Keratinocyte (primary cell): ENCODE results near the gene SMYD3. TPM values are rescaled to one million over a fixed set of nuclear protein-coding genes. Genes with fewer than 3 reads are reported as not detected.

Experiments used
- DNase-seq: peaks from one replicate; pipeline ENCODE4 v3.0.0-alpha.2; 2011; ENCODE audit warnings: low read depth, missing footprints, low spot score
- FAIRE-seq: peaks from 2 replicates; lab custom pipeline; 2011; peaks lifted over from hg19 to GRCh38; lab: Jason Lieb, UNC
- H2AFZ ChIP-seq: 2 replicates; pipeline ENCODE4 v1.6.0; 2012; ENCODE audit warnings: low read length, control low read depth, inconsistent platforms; ENCODE audit not compliant: control insufficient read depth
- H3K27ac ChIP-seq: 2 replicates; pipeline ENCODE4 v1.5.1; 2011; ENCODE audit warnings: low read length; ENCODE audit not compliant: control insufficient read depth, insufficient read depth
- H3K27me3 ChIP-seq: 3 replicates; pipeline ENCODE4 v1.6.0; 2011; ENCODE audit warnings: low read length; ENCODE audit not compliant: control insufficient read depth, insufficient read depth; ENCODE audit errors: extremely low read depth
- H3K36me3 ChIP-seq, 2 experiments: 2 replicates in 1 of 2; 3 replicates in 1 of 2; pipeline ENCODE4 v1.5.1; 2011; ENCODE audit warnings: low read length in 2 of 2, mild to moderate bottlenecking in 1 of 2; ENCODE audit not compliant: control insufficient read depth in 2 of 2, insufficient read depth in 2 of 2; ENCODE audit errors: extremely low read depth in 1 of 2
- H3K4me1 ChIP-seq: 3 replicates; pipeline ENCODE4 v1.5.1; 2011; ENCODE audit warnings: low read length; ENCODE audit not compliant: control insufficient read depth, insufficient read depth; ENCODE audit errors: extremely low read depth
- H3K4me2 ChIP-seq: 3 replicates; pipeline ENCODE4 v1.6.0; 2011; ENCODE audit warnings: low read depth, low read length; ENCODE audit not compliant: control insufficient read depth, insufficient read depth; ENCODE audit errors: extremely low read depth
- H3K4me3 ChIP-seq, 3 experiments: fragments of 200-600 bp in 1 of 3; sonication (generic) in 1 of 3; 2 replicates in 2 of 3; 3 replicates in 1 of 3; pipeline ENCODE4 v1.5.1; 2011 to 2016; ENCODE audit warnings: low read length in 3 of 3, mild to moderate bottlenecking in 3 of 3, control low read depth in 2 of 3, inconsistent platforms in 1 of 3, low read depth in 1 of 3, mixed read lengths in 1 of 3, mixed run types in 1 of 3, moderate library complexity in 1 of 3; ENCODE audit not compliant: control insufficient read depth in 2 of 3, insufficient read depth in 2 of 3; ENCODE audit errors: extremely low read depth in 1 of 3
- H3K79me2 ChIP-seq: 2 replicates; pipeline ENCODE4 v1.6.0; 2012; ENCODE audit warnings: low read length; ENCODE audit not compliant: control insufficient read depth, insufficient read depth
- H3K9ac ChIP-seq: 3 replicates; pipeline ENCODE4 v1.6.0; 2011; ENCODE audit warnings: low read length; ENCODE audit not compliant: control insufficient read depth, insufficient read depth; ENCODE audit errors: extremely low read depth
- H3K9me1 ChIP-seq: 3 replicates; pipeline ENCODE4 v1.6.0; 2011; ENCODE audit warnings: low read length; ENCODE audit not compliant: control insufficient read depth, insufficient read depth; ENCODE audit errors: extremely low read depth
- H3K9me3 ChIP-seq: 2 replicates; pipeline ENCODE4 v1.5.1; 2012; ENCODE audit warnings: low read depth, low read length; ENCODE audit not compliant: control insufficient read depth
- H4K20me1 ChIP-seq: 3 replicates; pipeline ENCODE4 v1.6.0; 2011; ENCODE audit warnings: low read length; ENCODE audit not compliant: control insufficient read depth, insufficient read depth; ENCODE audit errors: extremely low read depth
- EZH2 ChIP-seq: IDR thresholded peaks from one replicate; pipeline ENCODE4 v1.6.1; 2012; ENCODE audit warnings: inconsistent platforms, mild to moderate bottlenecking, low read length, moderate library complexity
- dilution Hi-C: fragments of 300-500 bp; cut with MboI; formaldehyde crosslinking; loops from one replicate; pipeline ENCODE4 v1.7.0; 2020; ENCODE audit warnings: low sequenced_read_pairs; ENCODE audit not compliant: extremely low pct_ligation_motif_present
- polyA plus RNA-seq, 5 experiments: library from polyadenylated mRNA; depleted of rRNA in 3 of 5; stranded (reverse) in 3 of 5; stranded (forward) in 1 of 5; unstranded in 1 of 5; fragments of >200 nt; gene quantifications; 1 replicate in 1 of 5; 2 replicates in 3 of 5; 3 replicates in 1 of 5; pipeline versions ENCODE4 v1.2.1 to v1.2.3, GENCODE V29; 2011 to 2012; ENCODE audit warnings: missing spikeins in 2 of 5, low read depth in 1 of 5, low replicate concordance in 1 of 5
- TF ChIP-seq, protein P1 (sequence below), 3 experiments: IDR thresholded peaks in 1 of 3; conservative IDR thresholded peaks in 1 of 3; optimal IDR thresholded peaks in 1 of 3; 2 replicates in 2 of 3; 3 replicates in 1 of 3; pipeline versions ENCODE3 to v1.5.1; 2011; ENCODE audit warnings: low read length in 3 of 3, mild to moderate bottlenecking in 3 of 3, moderate library complexity in 2 of 3, control low read depth in 1 of 3, inconsistent platforms in 1 of 3; ENCODE audit not compliant: insufficient read depth in 2 of 3; ENCODE audit errors: extremely low read depth in 1 of 3

Gene SMYD3
- polyA plus RNA-seq, 1 donor (not counting 4 experiments of a cell fraction or from before 2014, with no cell fraction given): 31.0 TPM

DNA sequence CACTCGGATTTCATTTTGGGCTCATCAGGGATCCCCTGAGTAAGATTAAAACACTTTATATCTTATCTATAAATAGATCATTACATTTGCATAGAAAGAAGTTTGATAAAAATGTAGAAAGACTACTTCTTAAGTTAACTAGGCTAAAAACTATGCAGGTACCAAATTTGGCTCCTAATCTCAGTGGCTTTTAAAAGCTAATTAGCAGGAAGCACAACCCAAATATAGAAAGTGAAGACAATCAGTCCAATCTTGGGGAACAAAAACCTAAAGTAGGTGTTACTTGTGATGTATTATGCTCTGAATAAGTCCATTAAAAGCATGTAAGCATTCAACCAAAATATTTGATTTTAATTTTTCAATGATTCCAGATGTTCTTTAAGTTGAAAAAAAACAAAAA lies 35.4 kb downstream of the SMYD3 start:
- no peaks in the 10 kb centered on the region for H3K4me1 ChIP-seq
- no peaks in the 10 kb centered on the region for H3K79me2 ChIP-seq
- no peaks in the 10 kb centered on the region for H4K20me1 ChIP-seq
- dilution Hi-C loops: no loop called here
- H3K27me3 ChIP-seq: no peaks in the 10 kb centered on the region
- no peak overlapping the region for H3K4me2 ChIP-seq
- no peak overlapping the region for H3K4me3 ChIP-seq
- H3K9me1 ChIP-seq: no peaks in the 10 kb centered on the region
- no peak for DNase-seq
- no peak for TF ChIP-seq EZH2
- TF ChIP-seq, protein P1, sequence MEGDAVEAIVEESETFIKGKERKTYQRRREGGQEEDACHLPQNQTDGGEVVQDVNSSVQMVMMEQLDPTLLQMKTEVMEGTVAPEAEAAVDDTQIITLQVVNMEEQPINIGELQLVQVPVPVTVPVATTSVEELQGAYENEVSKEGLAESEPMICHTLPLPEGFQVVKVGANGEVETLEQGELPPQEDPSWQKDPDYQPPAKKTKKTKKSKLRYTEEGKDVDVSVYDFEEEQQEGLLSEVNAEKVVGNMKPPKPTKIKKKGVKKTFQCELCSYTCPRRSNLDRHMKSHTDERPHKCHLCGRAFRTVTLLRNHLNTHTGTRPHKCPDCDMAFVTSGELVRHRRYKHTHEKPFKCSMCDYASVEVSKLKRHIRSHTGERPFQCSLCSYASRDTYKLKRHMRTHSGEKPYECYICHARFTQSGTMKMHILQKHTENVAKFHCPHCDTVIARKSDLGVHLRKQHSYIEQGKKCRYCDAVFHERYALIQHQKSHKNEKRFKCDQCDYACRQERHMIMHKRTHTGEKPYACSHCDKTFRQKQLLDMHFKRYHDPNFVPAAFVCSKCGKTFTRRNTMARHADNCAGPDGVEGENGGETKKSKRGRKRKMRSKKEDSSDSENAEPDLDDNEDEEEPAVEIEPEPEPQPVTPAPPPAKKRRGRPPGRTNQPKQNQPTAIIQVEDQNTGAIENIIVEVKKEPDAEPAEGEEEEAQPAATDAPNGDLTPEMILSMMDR (optimal IDR thresholded peaks at IDR 0.05 in 1 of 3, IDR thresholded peaks at IDR 0.05 in 1 of 3, conservative IDR thresholded peaks at IDR 0.05 in 1 of 3; ENCODE audit: extremely low read depth in 1 of 3, insufficient read depth in 2 of 3, low read length in 3 of 3): no peak
- no peaks in the 10 kb centered on the region for H3K36me3 ChIP-seq
- H3K9ac ChIP-seq: no peak overlapping the region
- H2AFZ ChIP-seq: no peak overlapping the region
- H3K9me3 ChIP-seq: no peaks in the 10 kb centered on the region
- no peak overlapping the region for H3K27ac ChIP-seq
- FAIRE-seq: no peak

DNA sequence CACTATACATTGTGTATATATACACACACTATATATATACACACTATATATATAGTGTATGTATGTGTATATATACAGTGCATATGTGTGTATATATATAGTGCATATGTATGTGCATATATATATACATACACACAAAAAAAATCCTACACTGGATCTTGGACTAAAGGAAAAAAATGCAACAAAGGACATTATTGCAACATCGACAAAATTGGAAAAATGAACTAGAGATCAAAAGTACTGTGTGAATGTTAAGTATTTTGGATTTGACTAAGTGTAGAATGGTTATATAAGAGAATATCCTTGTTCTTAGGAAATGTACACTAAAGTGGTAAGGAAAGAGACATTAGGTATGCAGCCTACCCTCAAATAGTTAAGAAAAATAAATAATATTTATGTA lies 36.5 kb downstream of the SMYD3 start:
- TF ChIP-seq EZH2: no peak
- TF ChIP-seq, protein P1 (optimal IDR thresholded peaks at IDR 0.05 in 1 of 3, IDR thresholded peaks at IDR 0.05 in 1 of 3, conservative IDR thresholded peaks at IDR 0.05 in 1 of 3; ENCODE audit: extremely low read depth in 1 of 3, insufficient read depth in 2 of 3, low read length in 3 of 3): no peak
- no peaks in the 10 kb centered on the region for H3K9me3 ChIP-seq
- H4K20me1 ChIP-seq: no peaks in the 10 kb centered on the region
- FAIRE-seq (no peak), DNase-seq (no peak)
- no peak overlapping the region for H3K9ac ChIP-seq
- H3K4me3 ChIP-seq: no peak overlapping the region
- H3K4me2 ChIP-seq: no peak overlapping the region
- no peaks in the 10 kb centered on the region for H3K4me1 ChIP-seq
- dilution Hi-C loops: no loop called here
- no peak overlapping the region for H3K27ac ChIP-seq
- H3K27me3 ChIP-seq: no peaks in the 10 kb centered on the region
- no peaks in the 10 kb centered on the region for H3K79me2 ChIP-seq
- H3K36me3 ChIP-seq: no peaks in the 10 kb centered on the region
- H3K9me1 ChIP-seq: no peaks in the 10 kb centered on the region
- no peak overlapping the region for H2AFZ ChIP-seq
